ACC112 (cell line): Measurements from ENCODE around the gene G6PC3.
A peak's percentile ranks its signal among the peaks of the same experiment; 100 is the strongest.
"Not testable (repeated sequence)": the region's sequence is repeated elsewhere in the genome, so short reads cannot be mapped to it uniquely, and the experiment has no call there.

Experiments
- H2AFZ ChIP-seq: fragments of 200-600 bp; sonication (generic); one replicate; pipeline ENCODE4 v1.6.0; 2017; ENCODE audit warnings: antibody characterized with exemption, low read length; ENCODE audit not compliant: unreplicated experiment
- H3K27ac ChIP-seq: fragments of 200-600 bp; sonication (generic); 2 replicates; pipeline ENCODE4 v1.5.1; 2014; ENCODE audit warnings: low read depth, mild to moderate bottlenecking, antibody characterized with exemption, low read length, moderate library complexity
- H3K27me3 ChIP-seq: fragments of 200-600 bp; sonication (generic); 2 replicates; pipeline ENCODE4 v1.6.1; 2014; ENCODE audit warnings: mild to moderate bottlenecking, antibody characterized with exemption, low read length, moderate library complexity, mixed read lengths; ENCODE audit not compliant: insufficient read depth
- H3K36me3 ChIP-seq: fragments of 200-600 bp; sonication (generic); 2 replicates; pipeline ENCODE4 v1.6.1; 2016; ENCODE audit warnings: mild to moderate bottlenecking, antibody characterized with exemption, low read length, moderate library complexity, mixed read lengths; ENCODE audit not compliant: insufficient read depth
- H3K4me1 ChIP-seq: fragments of 200-600 bp; sonication (generic); one replicate; pipeline ENCODE4 v1.6.1; 2016; ENCODE audit warnings: low read length, mixed read lengths; ENCODE audit not compliant: insufficient read depth, unreplicated experiment, control insufficient read depth
- H3K4me3 ChIP-seq: fragments of 200-600 bp; sonication (generic); 2 replicates; pipeline ENCODE4 v1.5.1; 2014; ENCODE audit warnings: mild to moderate bottlenecking, low read depth, low read length
- H3K79me2 ChIP-seq: fragments of 200-600 bp; sonication (generic); one replicate; pipeline ENCODE4 v1.6.0; 2016; ENCODE audit warnings: low read length; ENCODE audit not compliant: control insufficient read depth, unreplicated experiment, insufficient read depth

Gene G6PC3

DNA sequence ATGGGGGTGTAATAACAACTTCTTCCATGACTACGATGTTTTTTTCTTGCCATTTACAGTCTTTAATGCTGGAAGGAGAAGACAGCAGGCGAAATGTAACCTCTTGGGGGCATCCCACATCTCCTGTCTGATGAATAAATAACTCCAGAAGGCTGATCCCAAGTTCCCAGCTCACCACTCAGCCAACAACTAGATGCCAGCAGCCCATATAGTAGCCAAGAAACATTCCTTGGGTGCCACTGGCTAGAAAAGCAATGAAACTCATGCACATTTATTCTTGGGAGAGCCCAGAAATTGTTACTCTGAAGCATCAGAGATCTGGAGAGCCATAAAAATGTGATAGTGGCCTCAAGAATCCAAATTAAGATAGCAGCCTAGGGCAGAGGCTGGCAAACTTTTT, 33.1 kb upstream of the G6PC3 start:
- Histone ChIP-seq H3K36me3 (peaks cover 29% of the 10 kb centered on the region), H3K27ac (no peak overlapping the region), H3K4me3 (no peak overlapping the region)

DNA sequence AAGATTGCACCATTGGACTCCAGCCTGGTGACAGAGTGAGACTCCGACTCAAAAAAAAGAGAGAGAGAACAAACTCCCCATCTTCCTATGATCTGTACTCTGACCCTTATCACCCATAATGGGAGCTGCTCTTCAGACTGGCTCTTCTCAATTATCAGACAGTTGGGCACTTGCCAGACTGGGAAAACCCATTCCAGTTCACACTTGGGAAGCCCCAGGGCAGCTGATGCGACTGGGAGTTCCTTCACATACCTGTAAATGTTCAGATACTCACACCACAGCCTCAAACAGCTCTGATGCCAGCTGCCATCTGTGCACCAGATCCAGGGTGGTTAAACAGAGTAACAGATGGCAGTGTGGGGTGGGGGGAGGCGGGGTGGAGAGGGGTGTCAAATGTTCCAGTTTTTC, 31.9 kb upstream of the G6PC3 start:
- H3K27me3 ChIP-seq: no peaks in the 10 kb centered on the region
- H2AFZ ChIP-seq: no peak overlapping the region
- no peak overlapping the region for H3K4me3 ChIP-seq
- peaks cover 23% of the 10 kb centered on the region for H3K36me3 ChIP-seq
- H3K27ac ChIP-seq: no peak overlapping the region
- peaks cover 20% of the 10 kb centered on the region for H3K4me1 ChIP-seq
- H3K79me2 ChIP-seq: peaks cover 37% of the 10 kb centered on the region

More for the DNA sequence above, 33.1 kb upstream of the G6PC3 start:
- Histone ChIP-seq H3K79me2 (peaks cover 33% of the 10 kb centered on the region), H3K4me1 (peaks cover 11% of the 10 kb centered on the region), H2AFZ (no peak overlapping the region), H3K27me3 (no peaks in the 10 kb centered on the region)

DNA sequence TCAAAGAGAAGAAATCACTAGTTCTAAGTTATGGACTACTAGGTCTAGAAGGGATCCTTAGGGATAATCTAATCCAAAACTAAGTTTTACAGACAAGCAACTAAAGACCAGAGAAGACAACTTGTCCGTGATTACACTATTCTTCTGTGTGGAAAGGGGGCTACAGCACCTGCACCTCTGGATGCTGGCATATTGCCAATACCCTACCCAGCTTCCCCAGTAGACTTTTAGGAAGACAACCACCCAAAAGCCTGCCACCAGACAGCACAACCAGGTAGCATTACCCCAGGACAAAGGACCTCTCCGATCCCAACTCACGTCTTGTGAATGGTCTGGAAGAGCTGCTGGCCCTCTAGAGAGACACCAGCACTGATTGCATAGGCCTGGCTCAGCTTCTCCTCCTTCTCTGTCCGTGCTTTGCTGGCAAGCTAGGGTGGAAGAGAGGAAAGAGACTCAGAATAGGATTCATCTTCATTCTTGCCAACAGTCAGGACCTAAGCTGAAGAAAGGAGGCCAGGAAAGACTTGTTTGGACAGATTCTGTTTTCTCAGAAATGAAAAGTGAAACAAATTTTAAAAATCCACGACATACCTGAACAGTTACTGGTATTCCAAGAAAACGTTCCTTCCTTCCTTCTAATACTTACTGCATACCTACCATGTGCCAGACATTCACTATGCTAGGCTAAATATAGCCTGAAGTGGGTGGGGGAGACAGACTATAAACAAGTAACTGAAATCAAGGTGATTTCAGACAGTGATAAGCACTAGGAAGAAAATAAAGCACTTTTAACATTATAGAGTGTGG, 30.5 kb upstream of the G6PC3 start:
- peaks cover 33% of the 10 kb centered on the region for H3K4me1 ChIP-seq
- H2AFZ ChIP-seq: no peak overlapping the region
- H3K27me3 ChIP-seq: no peaks in the 10 kb centered on the region
- H3K79me2 ChIP-seq: peaks cover 40% of the 10 kb centered on the region
- peaks cover 15% of the 10 kb centered on the region for H3K36me3 ChIP-seq
- no peak overlapping the region for H3K4me3 ChIP-seq
- no peak overlapping the region for H3K27ac ChIP-seq

DNA sequence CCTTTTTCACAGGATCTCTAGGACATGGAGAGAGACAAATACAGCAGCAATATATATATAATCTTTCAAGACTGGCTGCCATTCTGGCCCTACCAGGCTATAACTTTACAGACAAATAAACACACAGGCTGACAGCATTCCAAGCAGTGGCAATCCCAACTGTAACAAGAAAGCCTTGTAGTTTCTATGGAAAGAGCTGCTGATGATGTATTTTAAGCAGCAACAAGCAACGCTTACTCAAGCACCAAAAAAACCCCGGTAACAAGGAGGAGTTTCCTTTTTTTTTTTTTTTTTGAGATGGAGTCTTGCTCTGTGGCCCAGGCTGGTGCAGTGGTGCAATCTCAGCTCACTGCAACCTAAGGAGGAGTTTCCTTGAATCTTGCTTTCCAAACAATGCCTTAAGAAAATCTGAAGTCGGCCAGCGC, 27.3 kb upstream of the G6PC3 start:
- no peak overlapping the region for H2AFZ ChIP-seq
- H3K79me2 ChIP-seq: peaks cover 36% of the 10 kb centered on the region
- H3K4me3 ChIP-seq: 0 out of 2 replicates have a peak overlapping the region, but pooled peaks have one; percentile 30
- peaks cover 40% of the 10 kb centered on the region for H3K4me1 ChIP-seq
- peak overlapping the region; percentile 72 for H3K27ac ChIP-seq
- peaks cover 5% of the 10 kb centered on the region; the same call in 1 of the 2 replicates for H3K36me3 ChIP-seq
- no peaks in the 10 kb centered on the region for H3K27me3 ChIP-seq

DNA sequence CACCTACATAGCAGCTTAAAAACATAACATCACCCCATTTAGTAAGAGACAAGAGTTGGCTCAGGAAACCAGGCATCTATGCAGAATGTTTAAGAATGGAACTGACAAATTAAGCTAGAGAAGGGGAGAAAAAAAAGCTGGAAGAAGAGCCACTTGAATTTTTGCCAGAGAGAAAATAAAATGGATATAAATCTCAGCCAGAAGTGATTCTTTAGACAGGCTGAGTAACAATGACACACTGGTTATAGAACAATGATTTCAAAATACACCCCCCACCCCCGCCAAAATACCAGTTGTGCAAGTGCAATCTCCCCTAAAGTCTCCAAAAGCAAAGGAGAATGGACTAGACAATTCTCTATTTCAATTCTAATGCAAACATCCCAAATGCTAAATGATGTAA, 26.5 kb upstream of the G6PC3 start:
- H3K4me1 ChIP-seq: peaks cover 40% of the 10 kb centered on the region
- peaks cover 42% of the 10 kb centered on the region for H3K79me2 ChIP-seq
- H3K27me3 ChIP-seq: no peaks in the 10 kb centered on the region
- peak overlapping the region; percentile 30 for H3K4me3 ChIP-seq
- peaks cover 10% of the 10 kb centered on the region for H3K36me3 ChIP-seq
- H2AFZ ChIP-seq: no peak overlapping the region
- H3K27ac ChIP-seq: peak overlapping the region; percentile 72

DNA sequence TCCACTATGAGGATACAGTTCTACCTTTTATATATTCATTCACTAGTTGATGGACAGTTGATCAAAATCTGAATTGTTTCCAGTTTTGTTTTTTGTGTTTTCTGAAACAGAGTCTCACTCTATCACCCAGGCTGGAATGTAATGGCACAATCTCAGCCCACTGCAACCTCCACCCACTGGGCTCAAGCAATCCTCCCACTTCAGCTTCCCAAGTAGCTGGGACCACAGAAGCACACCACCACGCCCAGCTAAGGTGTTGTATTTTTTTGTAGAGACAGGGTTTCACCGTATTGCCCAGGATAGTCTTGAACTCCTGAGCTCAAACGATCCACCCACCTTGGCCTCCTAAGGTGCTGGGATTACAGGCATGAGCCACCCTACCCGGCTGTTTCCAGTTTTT, 25.0 kb upstream of the G6PC3 start:
- Histone ChIP-seq H3K79me2 (peaks cover 40% of the 10 kb centered on the region), H3K27me3 (no peaks in the 10 kb centered on the region), H3K4me3 (no peak overlapping the region), H2AFZ (no peak overlapping the region), H3K36me3 (peaks cover 4% of the 10 kb centered on the region), H3K4me1 (peaks cover 36% of the 10 kb centered on the region), H3K27ac (peak overlapping the region; percentile 41)

DNA sequence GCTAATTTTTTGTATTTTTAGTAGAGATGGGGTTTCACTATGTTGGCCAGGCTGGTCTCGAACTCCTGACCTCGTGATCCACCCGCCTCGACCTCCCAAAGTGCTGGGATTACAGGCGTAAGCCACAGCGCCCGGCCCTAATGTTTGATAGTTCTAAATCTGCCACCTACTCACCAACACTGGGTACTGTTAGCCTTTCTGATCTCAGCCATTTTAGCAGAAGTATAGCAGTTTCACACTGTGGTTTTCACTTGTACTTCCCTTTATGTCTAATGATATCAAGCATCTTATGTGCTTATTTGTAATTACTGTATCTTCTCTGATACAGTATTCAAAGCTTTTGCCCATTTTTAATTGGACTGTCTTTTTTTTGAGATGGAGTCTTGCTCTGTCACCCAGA, 23.6 kb upstream of the G6PC3 start:
- peaks cover 29% of the 10 kb centered on the region for H3K4me1 ChIP-seq
- not testable (repeated sequence) for H2AFZ ChIP-seq, H3K27me3 ChIP-seq, H3K27ac ChIP-seq, H3K36me3 ChIP-seq, H3K4me3 ChIP-seq
- H3K79me2 ChIP-seq: peaks cover 29% of the 10 kb centered on the region

DNA sequence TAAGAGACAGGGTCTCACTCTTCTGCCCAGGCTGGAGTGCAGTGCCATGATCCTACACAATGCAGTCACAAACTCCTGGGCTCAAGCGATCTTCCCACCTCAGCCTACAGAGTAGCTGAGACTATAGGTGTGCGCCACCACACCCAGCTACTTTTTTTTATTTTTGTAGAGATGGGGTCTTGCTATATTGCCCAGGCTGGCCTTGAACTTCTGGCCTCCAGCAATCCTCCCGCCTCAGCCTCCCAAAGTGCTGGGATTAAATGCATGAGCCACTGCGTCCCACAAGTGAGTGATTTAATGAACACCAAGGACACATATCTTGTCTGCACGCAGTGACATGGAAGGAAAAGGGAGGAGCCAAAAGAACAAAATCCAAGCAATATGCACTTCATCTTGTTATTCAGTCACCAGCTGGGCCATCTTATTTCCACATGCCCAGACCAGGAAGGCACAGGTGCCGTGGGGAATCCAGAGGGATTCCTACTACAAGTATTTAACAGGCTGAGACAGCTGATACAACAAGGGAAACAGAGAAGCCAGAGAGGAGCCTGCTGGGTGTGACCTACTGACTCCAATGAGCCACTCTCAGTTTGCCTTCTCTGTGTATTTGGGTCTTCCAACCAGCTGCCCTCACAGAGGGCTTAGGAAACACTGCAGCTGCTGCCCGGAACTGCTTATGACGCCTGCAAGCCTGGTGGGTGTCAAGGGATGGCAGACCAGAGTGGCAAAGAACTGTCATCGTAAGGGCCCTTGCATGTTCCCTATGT, 21.1 kb upstream of the G6PC3 start:
- Histone ChIP-seq H3K27ac (no peak overlapping the region), H3K36me3 (peaks cover 20% of the 10 kb centered on the region), H3K27me3 (no peaks in the 10 kb centered on the region), H3K4me3 (no peak overlapping the region), H3K79me2 (peaks cover 36% of the 10 kb centered on the region), H3K4me1 (peaks cover 11% of the 10 kb centered on the region), H2AFZ (no peak overlapping the region)

DNA sequence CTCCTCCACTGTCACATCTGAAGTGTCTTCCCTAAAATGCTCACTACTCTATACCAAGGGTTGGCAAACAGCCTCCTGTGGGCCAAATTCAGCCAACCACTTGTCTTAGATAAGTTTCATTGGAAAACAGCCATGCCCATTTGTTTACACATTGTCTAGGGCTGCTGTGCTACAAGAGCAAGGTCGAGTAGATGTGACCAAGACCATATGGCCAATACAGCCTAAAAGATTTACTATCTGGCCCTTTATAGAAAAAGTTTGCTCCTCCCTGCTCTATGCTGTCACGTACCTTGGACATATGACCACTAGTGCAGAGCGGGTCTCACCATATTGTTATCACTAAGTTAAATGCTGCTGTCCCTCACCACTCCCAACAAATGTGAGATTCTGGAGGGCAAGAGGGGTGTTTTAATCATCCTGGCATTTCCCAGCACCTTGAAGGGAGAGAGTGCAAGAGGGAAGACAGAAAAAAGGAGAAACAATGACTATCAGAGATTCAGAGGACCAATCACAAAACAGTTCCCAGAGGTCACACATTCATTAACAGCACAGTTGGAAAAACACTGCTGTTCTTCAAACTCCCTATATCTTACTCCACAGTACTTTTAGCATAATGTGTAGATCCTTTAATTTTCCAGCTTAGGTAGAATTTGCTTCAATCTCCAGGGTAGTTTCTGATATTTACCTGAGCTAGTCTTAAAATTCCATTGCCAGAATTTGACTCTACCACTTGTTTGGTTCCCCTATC, 17.2 kb upstream of the G6PC3 start:
- Histone ChIP-seq H2AFZ (no peak overlapping the region), H3K27me3 (no peaks in the 10 kb centered on the region), H3K36me3 (peaks cover 26% of the 10 kb centered on the region; the same call in 1 of the 2 replicates), H3K4me1 (no peaks in the 10 kb centered on the region), H3K4me3 (no peak overlapping the region), H3K79me2 (peaks cover 59% of the 10 kb centered on the region), H3K27ac (no peak overlapping the region)

DNA sequence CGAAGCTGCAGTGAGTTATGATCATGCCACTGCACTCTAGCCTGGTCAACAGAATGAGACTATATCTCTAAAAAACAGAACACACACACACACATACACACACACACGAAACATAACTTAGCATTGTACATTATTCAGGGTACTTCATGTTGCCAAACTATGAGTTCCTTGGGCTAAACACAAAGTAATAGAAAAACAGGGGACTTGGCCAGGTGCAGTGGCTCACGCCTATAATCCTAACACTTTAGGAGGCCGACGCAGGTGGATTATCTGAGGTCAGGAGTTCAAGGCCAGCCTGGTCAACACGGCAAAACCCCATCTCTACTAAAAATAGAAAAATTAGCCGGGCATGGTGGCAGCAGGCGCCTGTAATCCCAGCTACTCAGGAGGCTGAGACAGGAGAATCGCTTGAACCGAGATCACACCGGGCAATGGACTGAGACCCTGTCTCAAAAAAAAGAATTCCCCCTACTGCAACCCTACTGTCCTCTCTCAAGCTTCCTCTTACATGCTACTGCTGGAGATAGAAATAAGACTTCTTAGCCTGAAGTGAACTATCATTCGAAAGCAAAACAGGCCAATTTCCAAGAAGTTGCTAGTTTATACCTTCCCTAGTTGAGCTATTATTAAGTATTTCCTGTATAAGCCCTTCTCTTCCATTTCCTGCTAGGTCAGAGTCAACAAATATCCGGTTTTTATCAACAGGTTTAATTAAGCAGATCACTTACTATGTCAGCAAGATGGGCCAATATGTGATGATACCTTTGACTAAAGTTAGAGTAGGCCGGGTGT, 11.2 kb upstream of the G6PC3 start:
- no peak overlapping the region for H3K4me3 ChIP-seq
- no peaks in the 10 kb centered on the region for H3K27me3 ChIP-seq
- H3K4me1 ChIP-seq: peaks cover 13% of the 10 kb centered on the region
- H3K79me2 ChIP-seq: peaks cover 78% of the 10 kb centered on the region
- no peak overlapping the region for H3K27ac ChIP-seq
- peaks cover 20% of the 10 kb centered on the region; the same call in 1 of the 2 replicates for H3K36me3 ChIP-seq
- no peak overlapping the region for H2AFZ ChIP-seq
